ENCODE data around the gene IL1RAPL2.

The IL1RAPL2 gene

DNA sequence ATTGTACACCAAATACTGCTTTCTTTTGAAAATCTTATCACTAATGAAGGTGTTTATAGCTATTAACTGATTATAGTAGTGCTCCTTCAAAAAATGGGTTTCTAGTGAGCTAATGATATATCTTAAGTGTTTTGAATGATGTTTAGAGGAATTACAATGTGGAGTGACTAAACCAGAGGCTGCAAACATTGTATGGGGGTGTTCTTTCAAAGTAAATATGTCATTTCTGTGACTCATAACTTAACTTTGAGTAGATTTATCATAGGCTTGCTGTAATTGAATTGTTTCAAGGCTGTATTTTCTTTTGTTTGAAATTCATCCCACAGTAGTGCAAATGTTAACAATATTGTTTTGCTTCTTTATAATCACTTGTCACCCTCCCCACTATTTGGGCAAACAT is 141.6 kb downstream of the IL1RAPL2 start:
- H3K9me3 ChIP-seq (ENCODE audit: control insufficient read depth, insufficient read depth, low read depth, low read length): no peaks in the 10 kb centered on the region
- H3K4me1 ChIP-seq (ENCODE audit: control insufficient read depth, insufficient read depth, low read length): no peaks in the 10 kb centered on the region
- ChIA-PET POLR2A (no interaction called here), CTCF (no interaction called here)
- H3K36me3 ChIP-seq (ENCODE audit: control insufficient read depth in 2 of 2, insufficient read depth in 1 of 2, low read length in 2 of 2): no peaks in the 10 kb centered on the region
- H3K4me3 ChIP-seq (ENCODE audit: low read depth, low read length): no peak overlapping the region
- no peak overlapping the region for H3K27ac ChIP-seq (ENCODE audit: extremely low read depth, low read depth, low read length)
- TF ChIP-seq ZNF202 (tag by site-specific recombination; IDR thresholded peaks at IDR 0.05; ENCODE audit: borderline replicate concordance) (no peak), FEZF1 (tag by site-specific recombination; IDR thresholded peaks at IDR 0.05) (no peak)

DNA sequence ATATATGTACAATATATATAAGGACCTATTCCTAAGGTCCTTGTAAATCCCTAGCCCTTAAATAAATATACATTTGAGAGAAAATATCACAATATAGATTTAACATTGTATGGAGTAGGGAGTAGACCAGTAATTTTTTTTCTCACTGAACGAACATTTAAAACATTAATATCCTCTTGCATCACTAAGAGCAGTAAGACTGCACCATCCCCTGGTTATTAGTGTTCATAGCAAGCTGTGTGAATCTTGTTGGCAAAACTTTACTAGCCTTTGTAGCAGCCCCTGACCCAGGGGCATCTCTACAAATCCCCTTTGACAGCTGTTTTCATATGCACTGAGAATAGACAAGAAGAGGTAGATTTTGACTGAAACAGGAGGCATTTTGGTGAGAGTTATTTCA is 146.5 kb downstream of the IL1RAPL2 start:
- CTCF ChIA-PET: interaction anchor here (0.6 kb wide), 1 partner anchor 436 kb away, joined by 3 read pairs; no protein-coding TSS in a partner anchor
- no peak overlapping the region for H3K4me3 ChIP-seq (ENCODE audit: low read depth, low read length)
- TF ChIP-seq ZNF311 (tag by site-specific recombination; IDR thresholded peaks at IDR 0.05; ENCODE audit: borderline replicate concordance) (no peak), ZNF292 (tag by site-specific recombination; IDR thresholded peaks at IDR 0.05; ENCODE audit: borderline replicate concordance, low read depth) (no peak)
- POLR2A ChIA-PET: no interaction called here
- no peaks in the 10 kb centered on the region for H3K4me1 ChIP-seq (ENCODE audit: control insufficient read depth, insufficient read depth, low read length)
- no peaks in the 10 kb centered on the region for H3K9me3 ChIP-seq (ENCODE audit: control insufficient read depth, insufficient read depth, low read depth, low read length)
- no peaks in the 10 kb centered on the region for H3K36me3 ChIP-seq (ENCODE audit: control insufficient read depth in 2 of 2, insufficient read depth in 1 of 2, low read length in 2 of 2)
- no peak overlapping the region for H3K27ac ChIP-seq (ENCODE audit: extremely low read depth, low read depth, low read length)

GRCh38 chrX:104721854-104722253 is 155.9 kb downstream of the IL1RAPL2 start:
- TF ChIP-seq ZNF544 (tag by site-specific recombination; IDR thresholded peaks at IDR 0.05) (no peak), ZNF701 (tag by site-specific recombination; IDR thresholded peaks at IDR 0.05) (no peak), ZNF473 (tag by site-specific recombination; IDR thresholded peaks at IDR 0.05) (no peak), ZNF639 (tag by site-specific recombination; IDR thresholded peaks at IDR 0.05) (no peak), ZBTB6 (tag by site-specific recombination; IDR thresholded peaks at IDR 0.05) (no peak), ZBTB21 (tag by site-specific recombination; IDR thresholded peaks at IDR 0.05) (no peak), ZNF692 (tag by site-specific recombination; IDR thresholded peaks at IDR 0.05) (no peak), ZNF792 (tag by site-specific recombination; IDR thresholded peaks at IDR 0.05) (no peak), ZNF561 (tag by site-specific recombination; IDR thresholded peaks at IDR 0.05; ENCODE audit: borderline replicate concordance) (no peak)
- TF ChIP-seq, protein P1, sequence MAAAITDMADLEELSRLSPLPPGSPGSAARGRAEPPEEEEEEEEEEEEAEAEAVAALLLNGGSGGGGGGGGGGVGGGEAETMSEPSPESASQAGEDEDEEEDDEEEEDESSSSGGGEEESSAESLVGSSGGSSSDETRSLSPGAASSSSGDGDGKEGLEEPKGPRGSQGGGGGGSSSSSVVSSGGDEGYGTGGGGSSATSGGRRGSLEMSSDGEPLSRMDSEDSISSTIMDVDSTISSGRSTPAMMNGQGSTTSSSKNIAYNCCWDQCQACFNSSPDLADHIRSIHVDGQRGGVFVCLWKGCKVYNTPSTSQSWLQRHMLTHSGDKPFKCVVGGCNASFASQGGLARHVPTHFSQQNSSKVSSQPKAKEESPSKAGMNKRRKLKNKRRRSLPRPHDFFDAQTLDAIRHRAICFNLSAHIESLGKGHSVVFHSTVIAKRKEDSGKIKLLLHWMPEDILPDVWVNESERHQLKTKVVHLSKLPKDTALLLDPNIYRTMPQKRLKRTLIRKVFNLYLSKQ (tag by site-specific recombination; IDR thresholded peaks at IDR 0.05; ENCODE audit: borderline replicate concordance): no peak
- ChIA-PET CTCF (no interaction called here), POLR2A (no interaction called here)
- no peak overlapping the region for H3K27ac ChIP-seq (ENCODE audit: extremely low read depth, low read depth, low read length)
- no peaks in the 10 kb centered on the region for H3K4me1 ChIP-seq (ENCODE audit: control insufficient read depth, insufficient read depth, low read length)
- no peaks in the 10 kb centered on the region for H3K36me3 ChIP-seq (ENCODE audit: control insufficient read depth in 2 of 2, insufficient read depth in 1 of 2, low read length in 2 of 2)
- no peak overlapping the region for H3K4me3 ChIP-seq (ENCODE audit: low read depth, low read length)
- H3K9me3 ChIP-seq (ENCODE audit: control insufficient read depth, insufficient read depth, low read depth, low read length): no peaks in the 10 kb centered on the region

Measured in HEK293 (cell line).